ENCODE measurements around the gene SCNN1B. TPM values are rescaled to one million over a fixed set of nuclear protein-coding genes. Genes with fewer than 3 reads are reported as not detected.
A peak's percentile ranks its signal among the peaks of the same experiment; 100 is the strongest.
"Not testable (repeated sequence)": the region's sequence is repeated elsewhere in the genome, so short reads cannot be mapped to it uniquely, and the experiment has no call there.

SCNN1B gene, protein sequence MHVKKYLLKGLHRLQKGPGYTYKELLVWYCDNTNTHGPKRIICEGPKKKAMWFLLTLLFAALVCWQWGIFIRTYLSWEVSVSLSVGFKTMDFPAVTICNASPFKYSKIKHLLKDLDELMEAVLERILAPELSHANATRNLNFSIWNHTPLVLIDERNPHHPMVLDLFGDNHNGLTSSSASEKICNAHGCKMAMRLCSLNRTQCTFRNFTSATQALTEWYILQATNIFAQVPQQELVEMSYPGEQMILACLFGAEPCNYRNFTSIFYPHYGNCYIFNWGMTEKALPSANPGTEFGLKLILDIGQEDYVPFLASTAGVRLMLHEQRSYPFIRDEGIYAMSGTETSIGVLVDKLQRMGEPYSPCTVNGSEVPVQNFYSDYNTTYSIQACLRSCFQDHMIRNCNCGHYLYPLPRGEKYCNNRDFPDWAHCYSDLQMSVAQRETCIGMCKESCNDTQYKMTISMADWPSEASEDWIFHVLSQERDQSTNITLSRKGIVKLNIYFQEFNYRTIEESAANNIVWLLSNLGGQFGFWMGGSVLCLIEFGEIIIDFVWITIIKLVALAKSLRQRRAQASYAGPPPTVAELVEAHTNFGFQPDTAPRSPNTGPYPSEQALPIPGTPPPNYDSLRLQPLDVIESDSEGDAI
- 0.34 TPM for total RNA-seq (ENCODE audit: unreplicated experiment)
- long read RNA-seq = 0 reads

DNA sequence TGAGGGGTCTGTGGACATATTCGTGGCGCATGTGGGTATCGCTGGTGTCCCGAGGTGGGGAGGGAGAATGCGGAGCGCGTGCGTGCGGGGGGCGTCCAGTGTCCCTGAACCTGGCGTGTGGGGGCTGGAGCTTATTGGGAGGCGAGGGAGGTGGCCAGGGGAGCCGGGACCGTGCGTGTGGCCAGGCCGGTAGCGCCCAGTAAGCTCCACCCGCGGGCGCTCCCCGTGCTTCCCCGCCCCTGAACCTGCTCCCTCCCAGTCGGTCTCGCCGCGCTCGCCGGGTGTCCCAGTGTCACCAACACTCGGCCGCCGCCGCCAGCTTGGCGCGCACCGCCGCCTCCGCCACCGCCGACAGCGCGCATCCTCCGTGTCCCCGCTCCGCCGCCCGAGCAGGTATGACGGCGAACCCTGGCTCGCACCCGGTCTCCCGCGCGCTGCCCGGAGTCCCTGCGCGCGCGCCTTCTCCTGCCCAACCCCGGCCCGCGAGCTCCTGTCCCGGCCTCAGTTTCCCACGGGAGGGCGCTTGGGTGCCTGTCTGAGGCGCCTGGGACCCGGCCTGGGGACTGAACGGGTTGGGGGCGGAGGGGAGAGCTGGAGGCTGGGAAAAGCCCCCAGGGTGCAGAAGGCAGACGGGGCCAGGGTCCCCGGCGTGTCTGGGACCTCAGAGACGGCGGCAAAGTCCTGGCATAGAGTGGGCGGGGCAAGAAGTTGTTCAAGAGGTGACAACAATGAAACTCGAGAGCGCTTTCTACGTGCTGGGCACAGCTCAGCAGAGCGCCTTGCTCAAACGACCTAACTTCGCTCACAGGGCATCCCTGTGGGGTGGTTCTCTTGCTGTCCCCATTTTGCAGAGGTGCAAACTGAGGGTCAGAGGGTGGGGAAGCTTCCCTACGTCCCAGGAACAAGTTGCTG, at the start of gene SCNN1B:
TSS of gene SCNN1B (plus strand) at position 258 of the 912 bp plus-strand sequence. CDS start 46,298 bp downstream, outside the sequence.
- TF ChIP-seq, protein P1, sequence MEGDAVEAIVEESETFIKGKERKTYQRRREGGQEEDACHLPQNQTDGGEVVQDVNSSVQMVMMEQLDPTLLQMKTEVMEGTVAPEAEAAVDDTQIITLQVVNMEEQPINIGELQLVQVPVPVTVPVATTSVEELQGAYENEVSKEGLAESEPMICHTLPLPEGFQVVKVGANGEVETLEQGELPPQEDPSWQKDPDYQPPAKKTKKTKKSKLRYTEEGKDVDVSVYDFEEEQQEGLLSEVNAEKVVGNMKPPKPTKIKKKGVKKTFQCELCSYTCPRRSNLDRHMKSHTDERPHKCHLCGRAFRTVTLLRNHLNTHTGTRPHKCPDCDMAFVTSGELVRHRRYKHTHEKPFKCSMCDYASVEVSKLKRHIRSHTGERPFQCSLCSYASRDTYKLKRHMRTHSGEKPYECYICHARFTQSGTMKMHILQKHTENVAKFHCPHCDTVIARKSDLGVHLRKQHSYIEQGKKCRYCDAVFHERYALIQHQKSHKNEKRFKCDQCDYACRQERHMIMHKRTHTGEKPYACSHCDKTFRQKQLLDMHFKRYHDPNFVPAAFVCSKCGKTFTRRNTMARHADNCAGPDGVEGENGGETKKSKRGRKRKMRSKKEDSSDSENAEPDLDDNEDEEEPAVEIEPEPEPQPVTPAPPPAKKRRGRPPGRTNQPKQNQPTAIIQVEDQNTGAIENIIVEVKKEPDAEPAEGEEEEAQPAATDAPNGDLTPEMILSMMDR (IDR thresholded peaks at IDR 0.05; ENCODE audit: partially characterized antibody, unreplicated experiment) = no peak
- Mint-ChIP-seq H3K36me3 (ENCODE audit: unreplicated experiment) (peaks cover 5% of the 10 kb centered on the region), H3K27ac (ENCODE audit: unreplicated experiment) (no peak within 1 kb of the TSS), H3K27me3 (ENCODE audit: unreplicated experiment) (peaks cover 18% of the 10 kb centered on the region), H3K4me3 (ENCODE audit: unreplicated experiment) (peak within 1 kb of the TSS; percentile 74), H3K4me1 (ENCODE audit: low read depth, unreplicated experiment) (no peaks in the 10 kb centered on the region), H3K9me3 (ENCODE audit: unreplicated experiment) (peaks cover 3% of the 10 kb centered on the region)
- DNase-seq = peak; percentile 61

DNA sequence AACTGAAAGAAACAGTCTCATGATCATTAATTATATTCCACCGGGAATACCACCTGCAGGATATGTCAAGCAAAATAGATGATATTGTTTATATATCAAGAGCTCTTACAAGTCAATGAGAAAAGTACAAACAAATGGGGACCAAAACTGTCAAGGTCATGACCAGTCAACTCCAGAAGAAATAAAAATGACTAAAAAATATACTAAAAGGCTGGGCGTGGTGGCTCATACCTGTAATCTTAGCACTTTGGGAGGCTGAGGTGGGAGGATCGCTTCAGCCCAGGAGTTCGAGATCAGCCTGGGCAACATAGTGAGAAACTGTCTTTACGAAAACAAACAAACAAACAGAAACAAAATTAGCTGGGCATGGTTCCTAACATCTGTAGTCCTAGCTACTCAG, 49.8 kb upstream of the SCNN1B start:
- Mint-ChIP-seq H3K4me3 (ENCODE audit: unreplicated experiment) (no peak overlapping the region), H3K27me3 (ENCODE audit: unreplicated experiment) (peaks cover 2% of the 10 kb centered on the region)
- no peak for DNase-seq

DNA sequence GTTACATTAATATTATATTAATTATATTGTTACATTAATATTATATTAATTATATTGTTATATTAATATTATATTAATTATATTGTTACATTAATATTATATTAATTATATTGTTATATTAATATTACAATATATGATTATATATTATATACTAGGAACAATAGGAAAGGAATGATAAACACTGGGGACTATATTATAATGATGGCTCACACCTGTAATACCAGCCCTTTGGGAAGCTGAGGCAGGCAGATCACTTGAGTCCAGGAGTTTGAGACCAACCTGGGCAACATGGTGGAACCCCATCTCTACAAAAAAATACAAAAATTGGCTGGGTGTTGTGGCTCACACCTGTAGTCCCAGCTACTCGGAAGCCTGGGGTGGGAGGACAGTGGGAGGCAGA, 48.5 kb upstream of the SCNN1B start:
- not testable (repeated sequence) for H3K27ac Mint-ChIP-seq (ENCODE audit: unreplicated experiment); H3K4me3 Mint-ChIP-seq (ENCODE audit: unreplicated experiment); H3K27me3 Mint-ChIP-seq (ENCODE audit: unreplicated experiment); DNase-seq; H3K9me3 Mint-ChIP-seq (ENCODE audit: unreplicated experiment); H3K36me3 Mint-ChIP-seq (ENCODE audit: unreplicated experiment); H3K4me1 Mint-ChIP-seq (ENCODE audit: low read depth, unreplicated experiment)

More for the DNA sequence above, 49.8 kb upstream of the SCNN1B start:
- TF ChIP-seq, protein P1 (IDR thresholded peaks at IDR 0.05; ENCODE audit: partially characterized antibody, unreplicated experiment) = no peak
- Mint-ChIP-seq H3K27ac (ENCODE audit: unreplicated experiment) (no peak overlapping the region), H3K9me3 (ENCODE audit: unreplicated experiment) (peaks cover 2% of the 10 kb centered on the region), H3K4me1 (ENCODE audit: low read depth, unreplicated experiment) (no peaks in the 10 kb centered on the region), H3K36me3 (ENCODE audit: unreplicated experiment) (peaks cover 8% of the 10 kb centered on the region)

DNA sequence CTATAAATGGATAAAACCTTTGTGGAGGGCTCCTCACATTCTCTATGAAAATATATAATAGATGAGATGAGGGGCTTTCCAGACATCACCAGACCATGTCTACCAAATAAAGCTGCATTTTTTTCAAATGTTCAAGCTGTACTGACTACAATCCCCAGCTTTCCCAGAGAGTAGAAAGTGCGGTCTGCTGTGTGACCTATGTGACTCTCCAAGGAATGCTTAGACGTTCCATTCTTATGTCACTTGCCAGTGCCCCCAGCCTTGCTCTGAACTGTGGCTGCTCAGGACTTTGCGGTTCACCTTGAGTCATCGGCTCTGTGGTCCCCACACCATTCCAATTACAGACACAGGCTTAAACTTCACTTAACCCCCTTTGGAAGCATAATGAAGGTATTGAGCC, 47.8 kb upstream of the SCNN1B start:
- TF ChIP-seq, protein P1 (IDR thresholded peaks at IDR 0.05; ENCODE audit: partially characterized antibody, unreplicated experiment) = no peak
- Mint-ChIP-seq H3K4me1 (ENCODE audit: low read depth, unreplicated experiment) (no peaks in the 10 kb centered on the region), H3K9me3 (ENCODE audit: unreplicated experiment) (peaks cover 4% of the 10 kb centered on the region), H3K4me3 (ENCODE audit: unreplicated experiment) (no peak overlapping the region), H3K27ac (ENCODE audit: unreplicated experiment) (no peak overlapping the region), H3K36me3 (ENCODE audit: unreplicated experiment) (peaks cover 8% of the 10 kb centered on the region), H3K27me3 (ENCODE audit: unreplicated experiment) (peaks cover 4% of the 10 kb centered on the region)
- DNase-seq = no peak

DNA sequence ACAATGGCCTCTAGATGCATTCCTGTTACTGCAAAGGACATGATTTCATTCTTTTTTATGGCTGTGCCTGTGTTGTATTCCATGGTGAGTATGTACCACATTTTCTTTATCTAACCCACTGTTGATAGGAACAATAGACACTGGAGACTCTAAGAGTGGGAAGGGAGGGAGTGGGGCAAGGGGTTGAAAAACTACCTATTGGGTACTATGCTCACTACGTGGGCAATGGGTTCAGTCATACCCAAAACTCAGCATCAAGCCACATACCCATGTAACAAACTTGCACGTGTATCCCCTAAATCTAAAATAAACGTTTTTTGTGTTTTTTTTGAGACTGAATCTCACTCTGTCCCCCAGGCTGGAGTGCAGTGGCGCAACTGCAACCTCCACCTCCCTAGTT, 47.1 kb upstream of the SCNN1B start:
- peaks cover 8% of the 10 kb centered on the region for H3K36me3 Mint-ChIP-seq (ENCODE audit: unreplicated experiment)
- no peak overlapping the region for H3K27ac Mint-ChIP-seq (ENCODE audit: unreplicated experiment)
- H3K4me1 Mint-ChIP-seq (ENCODE audit: low read depth, unreplicated experiment) = no peaks in the 10 kb centered on the region
- H3K4me3 Mint-ChIP-seq (ENCODE audit: unreplicated experiment) = no peak overlapping the region
- no peak for DNase-seq
- H3K27me3 Mint-ChIP-seq (ENCODE audit: unreplicated experiment) = peaks cover 4% of the 10 kb centered on the region
- TF ChIP-seq, protein P1 (IDR thresholded peaks at IDR 0.05; ENCODE audit: partially characterized antibody, unreplicated experiment) = no peak
- H3K9me3 Mint-ChIP-seq (ENCODE audit: unreplicated experiment) = peaks cover 4% of the 10 kb centered on the region
